ENCODE data around the gene ESYT2. TPM values are rescaled to one million over a fixed set of nuclear protein-coding genes. Genes with fewer than 3 reads are reported as not detected.

ESYT2 gene
- total RNA-seq, 1 experiment from 2014 or later: 78.6 TPM

- Mint-ChIP-seq H3K27me3 (ENCODE audit: insufficient read depth, unreplicated experiment) (no peaks in the 10 kb centered on the region), H3K4me1 (ENCODE audit: insufficient read depth, unreplicated experiment) (no peaks in the 10 kb centered on the region), H3K27ac (ENCODE audit: low read depth, unreplicated experiment) (no peak overlapping the region), H3K4me3 (ENCODE audit: unreplicated experiment) (no peak overlapping the region), H3K9me3 (ENCODE audit: unreplicated experiment) (no peaks in the 10 kb centered on the region), H3K36me3 (ENCODE audit: insufficient read depth, unreplicated experiment) (peaks cover 6% of the 10 kb centered on the region)
- BruUV-seq (replicated peaks): no TSS peak
- intact Hi-C loops (cut with micrococcal nuclease): no loop called here
- no peak for DNase-seq (ENCODE audit: unreplicated experiment)
- TF ChIP-seq CTCF (IDR thresholded peaks at IDR 0.05; ENCODE audit: unreplicated experiment): no peak
- POLR2A ChIA-PET: no interaction called here
- CTCF ChIA-PET: no interaction called here
Observed at GRCh38 chr7:158837790-158838637, 8.7 kb upstream of the ESYT2 start.

GRCh38 chr7:158836692-158837091 is 7.4 kb upstream of the ESYT2 start:
- CTCF ChIA-PET: interaction anchor here (0.6 to 1.0 kb wide), 3 partner anchors 10 to 140 kb away, joined by 3 to 4 read pairs (median 4); no protein-coding TSS in a partner anchor
- no peak for TF ChIP-seq CTCF (IDR thresholded peaks at IDR 0.05; ENCODE audit: unreplicated experiment)
- intact Hi-C loops (cut with micrococcal nuclease): no loop called here
- Mint-ChIP-seq H3K27me3 (ENCODE audit: insufficient read depth, unreplicated experiment) (no peaks in the 10 kb centered on the region), H3K36me3 (ENCODE audit: insufficient read depth, unreplicated experiment) (peaks cover 6% of the 10 kb centered on the region), H3K4me1 (ENCODE audit: insufficient read depth, unreplicated experiment) (no peaks in the 10 kb centered on the region), H3K9me3 (ENCODE audit: unreplicated experiment) (no peaks in the 10 kb centered on the region), H3K4me3 (ENCODE audit: unreplicated experiment) (no peak overlapping the region), H3K27ac (ENCODE audit: low read depth, unreplicated experiment) (no peak overlapping the region)
- POLR2A ChIA-PET: no interaction called here
- DNase-seq (ENCODE audit: unreplicated experiment): no peak
- no TSS peak for BruUV-seq (replicated peaks)

GRCh38 chr7:158834878-158835784 is 5.8 kb upstream of the ESYT2 start:
- CTCF ChIA-PET: interaction anchor here (0.6 kb wide), 1 partner anchor 47 kb away, joined by 3 read pairs; no protein-coding TSS in a partner anchor
- H3K36me3 Mint-ChIP-seq (ENCODE audit: insufficient read depth, unreplicated experiment): peaks cover 6% of the 10 kb centered on the region

More at GRCh38 chr7:158834878-158835784, 5.8 kb upstream of the ESYT2 start:
- Mint-ChIP-seq H3K4me1 (ENCODE audit: insufficient read depth, unreplicated experiment) (peaks cover 4% of the 10 kb centered on the region), H3K4me3 (ENCODE audit: unreplicated experiment) (no peak overlapping the region), H3K27me3 (ENCODE audit: insufficient read depth, unreplicated experiment) (no peaks in the 10 kb centered on the region), H3K27ac (ENCODE audit: low read depth, unreplicated experiment) (no peak overlapping the region), H3K9me3 (ENCODE audit: unreplicated experiment) (no peaks in the 10 kb centered on the region)
- intact Hi-C loops (cut with micrococcal nuclease): no loop called here
- TF ChIP-seq CTCF (IDR thresholded peaks at IDR 0.05; ENCODE audit: unreplicated experiment): no peak
- POLR2A ChIA-PET: interaction anchor here (0.7 kb wide), 1 partner anchor 141 kb away, joined by 3 read pairs; no protein-coding TSS in a partner anchor
- no peak for DNase-seq (ENCODE audit: unreplicated experiment)
- no TSS peak for BruUV-seq (replicated peaks)

Measured in MCF 10A (cell line).